ENCODE measurements around the gene IL1RAPL2.

IL1RAPL2 gene

DNA sequence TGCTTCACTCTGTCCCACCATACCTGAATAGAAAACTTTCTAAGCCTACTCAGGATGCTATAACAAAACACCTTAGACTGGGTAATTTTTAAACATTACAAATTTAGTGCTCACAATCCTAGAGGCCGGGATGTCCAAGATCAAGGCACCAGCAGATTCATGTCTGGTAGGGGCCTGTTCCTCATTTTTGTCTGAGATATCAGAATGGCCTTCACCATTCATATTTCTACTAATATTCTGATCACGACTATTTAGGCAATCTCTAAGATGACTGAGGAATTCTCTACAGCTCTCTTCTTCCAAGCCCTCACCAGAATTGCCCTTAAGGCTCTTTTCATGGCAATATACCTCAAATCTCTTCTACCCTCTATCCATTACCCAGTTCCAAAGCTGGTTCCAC, 1178.9 kb downstream of the IL1RAPL2 start:
- H4K20me1 ChIP-seq (ENCODE audit: insufficient read depth, low read length) = no peaks in the 10 kb centered on the region
- no peaks in the 10 kb centered on the region for H3K27me3 ChIP-seq (ENCODE audit: low read depth, low read length)
- H2AFZ ChIP-seq (ENCODE audit: low read depth, low read length) = no peak overlapping the region
- H3K27ac ChIP-seq (ENCODE audit: low read length) = no peak overlapping the region
- H3K9ac ChIP-seq (ENCODE audit: low read length) = no peak overlapping the region
- H3K4me3 ChIP-seq (ENCODE audit: low read length) = no peak overlapping the region
- H3K4me1 ChIP-seq (ENCODE audit: low read length) = no peaks in the 10 kb centered on the region
- no peak overlapping the region for H3K4me2 ChIP-seq (ENCODE audit: low read length)
- no peaks in the 10 kb centered on the region for H3K36me3 ChIP-seq (replicated peaks; ENCODE audit: low read depth, low read length)
- no peaks in the 10 kb centered on the region for H3K79me2 ChIP-seq (ENCODE audit: low read length)
- no peak for TF ChIP-seq EZH2phosphoT487 (IDR thresholded peaks at IDR 0.05; ENCODE audit: low read depth)
- TF ChIP-seq, protein P1, sequence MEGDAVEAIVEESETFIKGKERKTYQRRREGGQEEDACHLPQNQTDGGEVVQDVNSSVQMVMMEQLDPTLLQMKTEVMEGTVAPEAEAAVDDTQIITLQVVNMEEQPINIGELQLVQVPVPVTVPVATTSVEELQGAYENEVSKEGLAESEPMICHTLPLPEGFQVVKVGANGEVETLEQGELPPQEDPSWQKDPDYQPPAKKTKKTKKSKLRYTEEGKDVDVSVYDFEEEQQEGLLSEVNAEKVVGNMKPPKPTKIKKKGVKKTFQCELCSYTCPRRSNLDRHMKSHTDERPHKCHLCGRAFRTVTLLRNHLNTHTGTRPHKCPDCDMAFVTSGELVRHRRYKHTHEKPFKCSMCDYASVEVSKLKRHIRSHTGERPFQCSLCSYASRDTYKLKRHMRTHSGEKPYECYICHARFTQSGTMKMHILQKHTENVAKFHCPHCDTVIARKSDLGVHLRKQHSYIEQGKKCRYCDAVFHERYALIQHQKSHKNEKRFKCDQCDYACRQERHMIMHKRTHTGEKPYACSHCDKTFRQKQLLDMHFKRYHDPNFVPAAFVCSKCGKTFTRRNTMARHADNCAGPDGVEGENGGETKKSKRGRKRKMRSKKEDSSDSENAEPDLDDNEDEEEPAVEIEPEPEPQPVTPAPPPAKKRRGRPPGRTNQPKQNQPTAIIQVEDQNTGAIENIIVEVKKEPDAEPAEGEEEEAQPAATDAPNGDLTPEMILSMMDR (IDR thresholded peaks at IDR 0.05; ENCODE audit: low read depth, low read length) = no peak
- H3K9me3 ChIP-seq (ENCODE audit: insufficient read depth, low read length) = no peaks in the 10 kb centered on the region

DNA sequence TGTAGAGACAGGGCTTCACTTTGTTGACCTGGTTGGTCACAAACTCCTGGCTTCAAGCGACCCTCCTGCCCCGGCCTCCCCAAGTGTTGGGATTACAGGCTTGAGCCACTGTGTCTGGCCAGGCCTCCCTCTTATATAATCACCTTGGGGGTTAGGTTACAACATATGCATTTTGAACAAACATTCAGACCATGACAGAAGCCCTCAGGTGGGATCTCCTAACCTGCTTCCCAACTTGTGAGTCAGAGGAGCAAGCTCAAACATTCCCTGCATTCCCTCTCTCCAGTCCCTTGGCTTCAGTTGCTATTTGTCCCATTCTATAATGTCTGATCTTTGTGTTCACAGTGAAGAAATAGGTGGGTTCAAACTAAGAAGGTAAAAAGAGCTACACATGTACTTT, 1179.9 kb downstream of the IL1RAPL2 start:
- H4K20me1 ChIP-seq (ENCODE audit: insufficient read depth, low read length) = no peaks in the 10 kb centered on the region

DNA sequence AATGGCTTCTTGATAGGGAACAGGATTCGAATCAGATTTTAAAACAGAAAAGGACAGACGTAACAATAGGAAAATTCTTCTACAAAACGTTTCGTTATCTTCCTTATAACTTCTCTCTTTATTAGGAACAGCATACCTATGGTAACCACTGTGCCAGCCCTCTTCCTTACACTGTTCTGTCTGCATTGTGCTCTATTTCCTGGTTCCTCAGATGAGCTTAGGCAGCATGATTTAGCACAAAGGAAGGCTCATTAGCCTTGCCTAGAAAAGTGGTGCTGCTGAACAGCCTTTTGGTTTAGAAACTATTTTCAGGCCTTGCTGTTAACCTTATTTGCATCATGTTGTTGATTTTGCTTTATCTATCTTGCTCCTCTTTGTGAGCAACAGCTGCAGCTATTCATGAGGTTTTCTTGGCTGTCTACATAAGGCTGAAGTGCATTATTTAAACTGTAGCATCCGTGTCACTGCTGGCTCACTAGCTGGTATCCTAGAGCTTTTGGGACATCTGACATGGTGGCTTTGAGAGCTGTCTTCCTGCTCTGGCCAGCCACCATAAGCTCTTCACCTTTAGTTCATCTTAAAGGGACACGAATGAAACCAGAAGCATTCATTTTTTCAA, 1186.4 kb downstream of the IL1RAPL2 start:
- Histone ChIP-seq H3K9ac (ENCODE audit: low read length) (no peak overlapping the region), H3K4me3 (ENCODE audit: low read length) (no peak overlapping the region), H4K20me1 (ENCODE audit: insufficient read depth, low read length) (no peaks in the 10 kb centered on the region), H3K4me1 (ENCODE audit: low read length) (no peaks in the 10 kb centered on the region), H3K9me3 (ENCODE audit: insufficient read depth, low read length) (no peaks in the 10 kb centered on the region), H3K4me2 (ENCODE audit: low read length) (no peak overlapping the region), H2AFZ (ENCODE audit: low read depth, low read length) (peak overlapping the region; percentile 46; the same call in 1 of the 2 replicates), H3K27ac (ENCODE audit: low read length) (no peak overlapping the region), H3K27me3 (ENCODE audit: low read depth, low read length) (no peaks in the 10 kb centered on the region), H3K36me3 (replicated peaks; ENCODE audit: low read depth, low read length) (no peaks in the 10 kb centered on the region), H3K79me2 (ENCODE audit: low read length) (no peaks in the 10 kb centered on the region)
- TF ChIP-seq, protein P1 (IDR thresholded peaks at IDR 0.05; ENCODE audit: low read depth, low read length) = no peak
- no peak for TF ChIP-seq EZH2phosphoT487 (IDR thresholded peaks at IDR 0.05; ENCODE audit: low read depth)

More for the DNA sequence above, 1179.9 kb downstream of the IL1RAPL2 start:
- TF ChIP-seq, protein P1 (IDR thresholded peaks at IDR 0.05; ENCODE audit: low read depth, low read length) = no peak
- no peak for TF ChIP-seq EZH2phosphoT487 (IDR thresholded peaks at IDR 0.05; ENCODE audit: low read depth)
- no peak overlapping the region for H3K4me3 ChIP-seq (ENCODE audit: low read length)
- H3K27ac ChIP-seq (ENCODE audit: low read length) = no peak overlapping the region
- no peaks in the 10 kb centered on the region for H3K36me3 ChIP-seq (replicated peaks; ENCODE audit: low read depth, low read length)
- H3K9ac ChIP-seq (ENCODE audit: low read length) = no peak overlapping the region
- H3K27me3 ChIP-seq (ENCODE audit: low read depth, low read length) = no peaks in the 10 kb centered on the region
- H3K4me1 ChIP-seq (ENCODE audit: low read length) = no peaks in the 10 kb centered on the region
- no peak overlapping the region for H3K4me2 ChIP-seq (ENCODE audit: low read length)
- H3K79me2 ChIP-seq (ENCODE audit: low read length) = no peaks in the 10 kb centered on the region
- no peaks in the 10 kb centered on the region for H3K9me3 ChIP-seq (ENCODE audit: insufficient read depth, low read length)
- H2AFZ ChIP-seq (ENCODE audit: low read depth, low read length) = no peak overlapping the region

DNA sequence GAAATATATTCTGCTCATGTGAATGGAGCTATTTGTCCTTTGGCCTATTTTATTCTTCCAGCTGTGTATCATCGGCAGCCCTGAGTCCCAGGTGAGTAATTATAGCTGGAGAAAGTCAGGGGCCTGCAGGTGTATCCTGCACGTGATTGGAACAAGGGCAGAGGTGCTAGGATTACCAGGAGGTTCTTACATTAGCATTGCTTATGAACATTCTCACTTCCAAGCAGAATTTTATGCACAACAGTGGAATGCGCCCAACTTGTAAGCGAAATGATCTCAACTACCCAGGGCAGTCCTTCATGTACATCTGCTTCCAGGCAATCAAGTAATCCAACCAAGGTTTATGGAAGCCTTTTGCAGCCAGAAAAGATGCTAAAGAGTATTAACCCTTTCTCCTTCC, 1187.4 kb downstream of the IL1RAPL2 start:
- Histone ChIP-seq H3K79me2 (ENCODE audit: low read length) (no peaks in the 10 kb centered on the region), H3K4me2 (ENCODE audit: low read length) (no peak overlapping the region), H4K20me1 (ENCODE audit: insufficient read depth, low read length) (no peaks in the 10 kb centered on the region), H3K9me3 (ENCODE audit: insufficient read depth, low read length) (no peaks in the 10 kb centered on the region), H3K4me1 (ENCODE audit: low read length) (no peaks in the 10 kb centered on the region), H3K4me3 (ENCODE audit: low read length) (no peak overlapping the region), H3K27ac (ENCODE audit: low read length) (no peak overlapping the region), H3K36me3 (replicated peaks; ENCODE audit: low read depth, low read length) (no peaks in the 10 kb centered on the region), H3K9ac (ENCODE audit: low read length) (no peak overlapping the region), H3K27me3 (ENCODE audit: low read depth, low read length) (no peaks in the 10 kb centered on the region), H2AFZ (ENCODE audit: low read depth, low read length) (no peak overlapping the region)
- no peak for TF ChIP-seq EZH2phosphoT487 (IDR thresholded peaks at IDR 0.05; ENCODE audit: low read depth)
- TF ChIP-seq, protein P1 (IDR thresholded peaks at IDR 0.05; ENCODE audit: low read depth, low read length) = no peak

Measured in OCI-LY3 (cell line).